Measurements from ENCODE around the gene TXNDC5. TPM values are rescaled to one million over a fixed set of nuclear protein-coding genes. Genes with fewer than 3 reads are reported as not detected.

The TXNDC5 gene
- total and polyA plus RNA-seq, 2 experiments from 2014 or later, result 42.9 to 210 TPM

DNA sequence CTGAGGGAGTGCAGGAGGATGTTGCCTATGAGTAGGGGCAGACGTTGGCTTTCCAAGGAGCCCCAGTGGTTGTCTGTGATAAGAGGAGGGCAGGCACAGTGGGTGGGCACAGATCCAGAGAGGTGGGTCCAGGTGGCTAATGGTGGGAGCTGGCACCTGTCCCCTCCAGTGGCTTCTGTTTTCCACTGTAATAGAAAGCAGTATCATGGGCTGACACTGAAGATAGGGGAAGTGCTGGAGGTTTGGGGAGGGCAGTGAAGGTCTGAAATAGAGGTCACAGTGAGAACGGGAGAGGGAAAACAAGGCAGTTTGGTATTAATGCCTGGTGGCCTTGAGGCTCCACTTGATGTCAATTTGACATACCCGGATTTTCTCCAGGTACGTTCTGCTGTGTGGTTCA is 10.5 kb upstream of the TXNDC5 start (continued):
- no peak for TF ChIP-seq CREB1 (CRISPR knock-in tag; IDR thresholded peaks at IDR 0.05; ENCODE audit: low read depth)
- no peak for TF ChIP-seq ZNF331 (CRISPR knock-in tag; IDR thresholded peaks at IDR 0.05; ENCODE audit: low read depth)
- no peak for TF ChIP-seq JUNB (IDR thresholded peaks at IDR 0.05; ENCODE audit: unreplicated experiment)
- no peak for TF ChIP-seq EZH2phosphoT487 (IDR thresholded peaks at IDR 0.05; ENCODE audit: unreplicated experiment)
- no peak for TF ChIP-seq EZH2 (IDR thresholded peaks at IDR 0.05; ENCODE audit: low read depth, unreplicated experiment)

GRCh38 chr6:7920425-7920824 is 9.8 kb upstream of the TXNDC5 start:
- H3K9me2 ChIP-seq (ENCODE audit: insufficient read depth), result 0 out of 2 replicates have a peak, but pooled peaks cover 3% of the 10 kb centered on the region
- Mint-ChIP-seq H3K4me1 (no peaks in the 10 kb centered on the region), H3K27ac (no peak overlapping the region), H3K27me3 (ENCODE audit: insufficient read depth, low read depth, poor library complexity) (no peaks in the 10 kb centered on the region), H3K9me3 (peaks cover 19% of the 10 kb centered on the region), H3K4me3 (no peak overlapping the region), H3K36me3 (ENCODE audit: low read depth) (peaks cover 8% of the 10 kb centered on the region)
- ATAC-seq (no peak), DNase-seq (ENCODE audit: low spot score) (no peak)
- no peak overlapping the region for H3K27ac ChIP-seq (ENCODE audit: low read depth)
- peaks cover 4% of the 10 kb centered on the region; the same call in 1 of the 2 replicates for H3K36me3 ChIP-seq (ENCODE audit: insufficient read depth)
- H3K79me2 ChIP-seq (replicated peaks; ENCODE audit: insufficient read depth), result no peaks in the 10 kb centered on the region
- H3K4me1 ChIP-seq (ENCODE audit: insufficient read depth), result no peaks in the 10 kb centered on the region
- H3K4me2 ChIP-seq, result no peak overlapping the region
- no peak overlapping the region for H2AFZ ChIP-seq
- no peaks in the 10 kb centered on the region for H3K27me3 ChIP-seq (ENCODE audit: insufficient read depth)
- H4K20me1 ChIP-seq (replicated peaks; ENCODE audit: insufficient read depth), result no peaks in the 10 kb centered on the region
- no peak overlapping the region for H3K4me3 ChIP-seq
- TF ChIP-seq ETS1 (IDR thresholded peaks at IDR 0.05) (no peak), CREB1 (CRISPR knock-in tag; IDR thresholded peaks at IDR 0.05; ENCODE audit: low read depth) (no peak), ZNF462 (CRISPR knock-in tag; IDR thresholded peaks at IDR 0.05) (no peak), EZH2phosphoT487 (IDR thresholded peaks at IDR 0.05; ENCODE audit: unreplicated experiment) (no peak), REST (IDR thresholded peaks at IDR 0.05; ENCODE audit: unreplicated experiment) (no peak), CTCF (conservative IDR thresholded peaks at IDR 0.05; ENCODE audit: low read depth in 2 of 2) (no peak)
- H3F3A ChIP-seq (replicated peaks; ENCODE audit: low read depth), result no peaks in the 10 kb centered on the region

Data from GM23338 (cell line).